HG03575 (cell line): ENCODE results near the gene DYNLT2.

Experiments
- ATAC-seq: cut with Tn5 transposase; IDR thresholded peaks from one replicate; pipeline ENCODE4 v1.9.1; 2021; ENCODE audit not compliant: unreplicated experiment, insufficient number of reproducible peaks, low FRiP score; ENCODE audit errors: extremely low read depth

DYNLT2 gene

DNA sequence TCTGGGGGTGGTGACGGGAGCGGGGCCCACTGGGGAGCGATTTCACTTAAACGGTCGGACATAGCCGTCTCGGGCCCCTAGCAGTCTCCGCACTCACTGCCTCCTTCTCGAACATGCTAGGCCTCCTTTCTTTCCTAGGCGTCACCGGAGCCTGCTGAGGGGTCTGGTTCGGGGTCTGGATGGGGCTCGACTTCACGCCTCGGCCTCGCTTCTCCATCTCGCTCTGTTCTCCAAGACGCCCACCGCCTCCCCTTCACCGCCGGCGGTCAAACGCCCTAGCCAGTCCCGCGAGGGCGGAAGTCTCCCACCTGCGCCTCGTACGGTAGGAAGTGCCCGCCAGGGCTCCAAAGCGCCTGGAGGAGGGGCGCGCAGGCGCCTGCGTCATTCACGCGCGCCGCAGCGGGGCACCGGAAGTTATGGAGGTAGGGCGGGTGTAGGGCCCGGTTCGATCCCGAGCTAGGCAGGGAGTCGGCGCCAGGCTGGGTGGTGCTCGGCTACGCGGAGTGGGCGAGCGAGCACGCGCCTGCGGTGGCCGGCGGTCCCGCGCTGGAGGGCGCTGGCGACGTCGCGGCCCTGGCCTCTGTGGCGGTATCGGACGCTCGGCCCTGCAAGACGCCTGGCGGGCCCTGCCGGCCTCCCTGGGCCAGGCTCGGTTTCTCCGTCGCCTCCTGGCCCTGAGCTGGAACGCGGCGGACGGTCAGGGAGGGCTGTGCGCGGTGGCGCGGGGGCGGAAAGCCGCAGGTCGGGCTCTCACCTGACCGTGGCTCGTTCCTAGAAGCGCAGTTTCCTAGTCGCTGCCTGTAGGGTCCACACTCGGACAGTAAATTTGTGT lies at the start of gene DYNLT2, which contains the start of gene ERMARD:
Gene DYNLT2, minus strand, starts transcription at position 331 of the 832 bp plus-strand sequence. Its CDS starts 114 bp downstream, at position 217.
Gene ERMARD, plus strand, starts transcription at position 381 of the 832 bp plus-strand sequence. Its CDS starts 36 bp downstream, at position 417.
- peak; percentile 60 for ATAC-seq

DNA sequence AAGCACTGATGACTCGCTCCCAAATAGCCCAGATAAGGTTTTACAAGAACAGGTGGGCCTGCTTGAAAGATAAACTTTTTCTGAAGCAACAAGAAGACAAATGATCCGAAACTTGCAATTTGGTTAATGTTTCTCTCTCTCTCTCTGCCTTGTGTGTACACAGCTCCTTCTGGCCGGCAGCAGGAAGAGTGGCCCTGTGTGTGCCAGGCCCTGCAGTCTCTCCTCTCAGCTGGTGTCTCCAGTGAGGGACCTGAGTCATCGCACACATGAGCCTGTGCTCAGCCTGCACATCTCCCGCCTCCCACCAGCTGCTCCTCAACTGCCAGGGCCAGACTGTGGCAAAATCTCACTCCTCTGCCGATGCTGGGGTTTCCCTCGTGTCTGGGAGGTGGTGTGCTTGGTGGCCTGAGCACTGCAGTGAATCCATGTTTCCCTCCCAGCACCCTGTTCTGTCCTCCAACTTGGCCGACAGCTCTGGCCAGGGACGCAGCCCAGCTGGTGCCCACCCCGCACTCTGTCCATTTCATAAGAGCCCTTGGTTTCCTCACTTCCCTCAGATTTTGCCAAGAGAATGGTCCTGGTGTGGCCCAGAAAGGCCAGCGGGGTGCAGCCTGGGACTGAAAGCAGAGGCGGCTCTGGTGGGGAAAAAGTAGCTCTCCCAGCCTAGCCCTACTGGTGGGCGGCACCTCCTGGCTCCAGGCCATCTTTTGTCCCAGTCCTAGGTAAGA lies 49.5 kb upstream of the DYNLT2 start:
- no peak for ATAC-seq

GRCh38 chr6:169800116-169800667 lies 48.8 kb upstream of the DYNLT2 start:
- no peak for ATAC-seq

GRCh38 chr6:169799474-169799926 lies 48.1 kb upstream of the DYNLT2 start:
- ATAC-seq = no peak

GRCh38 chr6:169798764-169799473 lies 47.5 kb upstream of the DYNLT2 start:
- no peak for ATAC-seq

- no peak for ATAC-seq
Observed at GRCh38 chr6:169795196-169795595, 43.8 kb upstream of the DYNLT2 start.

- no peak for ATAC-seq
Observed at GRCh38 chr6:169794317-169795055, 43.1 kb upstream of the DYNLT2 start.

DNA sequence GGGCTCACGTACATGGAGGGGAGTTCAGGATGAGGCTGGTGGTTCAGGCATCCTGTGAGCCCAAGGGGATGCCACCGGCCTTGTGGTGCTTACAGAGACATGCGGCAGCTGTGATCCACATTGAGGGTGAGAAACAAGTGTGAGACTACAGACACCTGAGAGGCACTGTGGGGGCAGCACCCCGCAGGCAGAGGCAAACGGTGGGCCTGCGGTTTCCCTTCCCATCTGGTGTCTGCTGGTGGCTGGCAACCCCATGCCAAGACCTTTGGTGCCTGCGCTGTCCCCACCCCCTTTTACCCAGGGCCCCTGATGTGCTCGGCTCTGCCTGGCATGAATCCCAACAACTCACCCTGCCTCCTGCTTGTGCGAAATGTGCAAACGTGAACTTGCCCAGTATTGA lies 42.0 kb upstream of the DYNLT2 start:
- no peak for ATAC-seq

- no peak for ATAC-seq
Observed at GRCh38 chr6:169792306-169793015, 41.1 kb upstream of the DYNLT2 start.

GRCh38 chr6:169791721-169792131 lies 40.4 kb upstream of the DYNLT2 start:
- ATAC-seq = no peak

- ATAC-seq = no peak
Observed at GRCh38 chr6:169789944-169790927, 38.9 kb upstream of the DYNLT2 start.

DNA sequence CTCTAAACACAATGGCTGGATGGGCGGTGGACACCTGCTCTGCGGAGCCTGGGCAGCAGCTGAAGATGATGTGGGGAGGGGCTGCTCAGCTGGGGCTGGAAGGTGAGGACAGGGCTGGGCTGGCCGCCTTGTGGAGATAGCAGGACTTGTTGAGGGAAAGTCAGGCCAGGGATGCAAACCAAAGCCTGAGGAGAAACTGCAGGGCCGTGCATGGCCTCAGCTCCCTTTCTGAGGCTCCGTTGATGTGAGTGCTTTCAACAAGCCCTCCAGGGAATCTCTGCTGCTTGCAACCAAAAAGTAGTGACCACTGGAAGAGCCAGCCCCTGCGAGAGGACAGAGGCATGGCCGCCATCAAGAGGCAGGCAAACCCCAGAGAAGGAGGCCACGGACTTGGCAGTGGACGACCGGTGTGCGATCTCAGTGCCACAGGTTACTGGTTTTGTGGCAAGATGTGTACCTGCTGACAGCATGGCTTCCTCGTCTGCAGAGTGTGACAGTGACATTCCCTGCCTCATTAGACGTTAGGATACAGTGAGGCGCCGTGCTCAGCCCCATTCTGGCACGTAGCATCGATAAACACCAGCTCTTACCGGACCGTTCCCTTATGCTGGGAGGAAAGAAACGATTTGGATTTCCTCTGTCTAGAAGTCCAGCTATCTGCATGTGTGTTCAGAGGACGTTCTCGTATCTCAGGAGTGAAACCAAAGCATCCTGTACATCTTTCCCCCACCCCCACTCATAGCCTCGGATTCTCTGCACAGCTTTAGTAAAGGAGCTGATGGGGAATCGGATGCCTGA lies 38.0 kb upstream of the DYNLT2 start:
- no peak for ATAC-seq

DNA sequence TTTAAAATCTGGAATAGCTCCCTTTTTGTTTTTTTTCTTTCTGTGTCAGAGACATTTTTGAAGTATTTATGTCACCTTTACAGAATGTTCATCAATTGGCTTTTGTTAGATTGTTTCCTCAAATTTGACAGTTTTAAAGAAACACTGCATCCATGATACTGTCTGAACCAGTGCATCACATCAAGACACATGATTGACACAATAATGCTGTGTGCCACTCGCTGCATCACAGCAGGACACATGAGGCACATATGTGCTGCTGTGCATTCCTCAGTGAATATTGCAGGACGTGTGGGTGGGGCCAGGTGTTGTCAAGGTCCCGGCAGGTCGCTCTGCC lies 37.4 kb upstream of the DYNLT2 start:
- ATAC-seq = no peak

- ATAC-seq = no peak
Observed at GRCh38 chr6:169787797-169788196, 36.4 kb upstream of the DYNLT2 start.

DNA sequence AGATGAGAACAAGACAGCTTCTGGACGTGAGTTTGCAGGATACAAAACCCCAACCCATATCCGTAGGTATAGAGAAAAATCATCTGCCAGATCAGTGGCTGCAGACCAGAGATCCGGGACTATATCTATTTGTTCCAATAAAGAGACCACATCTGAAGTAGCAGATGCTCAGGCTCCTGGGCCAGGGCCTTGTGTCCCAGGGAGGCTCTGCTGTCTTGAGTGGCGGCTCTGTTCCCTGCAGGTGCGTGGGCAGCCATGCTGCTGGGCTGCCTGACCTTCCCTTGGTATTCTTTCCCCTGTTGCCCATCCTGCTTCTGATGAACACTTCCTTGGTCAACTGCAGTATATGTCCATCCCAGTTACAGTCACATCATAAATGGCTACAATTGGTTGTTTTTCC lies 35.0 kb upstream of the DYNLT2 start:
- ATAC-seq = no peak

DNA sequence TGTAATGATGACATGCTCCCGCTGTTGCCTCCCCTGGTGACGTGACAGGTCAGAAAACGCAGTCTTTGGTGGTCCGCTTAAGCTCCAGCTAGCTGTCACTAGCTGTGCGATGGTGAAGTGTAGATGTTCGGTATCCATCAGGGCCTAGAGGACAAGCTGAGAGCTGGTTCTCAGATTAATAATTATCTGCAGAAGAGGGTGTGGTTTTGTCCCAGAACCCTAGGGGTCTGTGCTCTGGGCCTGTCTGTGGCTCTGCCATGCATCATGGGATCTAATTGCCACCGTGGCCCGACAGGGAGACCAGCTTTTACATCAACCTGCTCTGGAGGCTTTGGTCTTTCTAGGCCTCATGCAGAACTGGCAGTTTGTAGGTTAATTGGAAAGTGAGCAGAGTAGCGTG lies 34.2 kb upstream of the DYNLT2 start:
- no peak for ATAC-seq
